Measurements from ENCODE around the gene SMAGP.

DNA sequence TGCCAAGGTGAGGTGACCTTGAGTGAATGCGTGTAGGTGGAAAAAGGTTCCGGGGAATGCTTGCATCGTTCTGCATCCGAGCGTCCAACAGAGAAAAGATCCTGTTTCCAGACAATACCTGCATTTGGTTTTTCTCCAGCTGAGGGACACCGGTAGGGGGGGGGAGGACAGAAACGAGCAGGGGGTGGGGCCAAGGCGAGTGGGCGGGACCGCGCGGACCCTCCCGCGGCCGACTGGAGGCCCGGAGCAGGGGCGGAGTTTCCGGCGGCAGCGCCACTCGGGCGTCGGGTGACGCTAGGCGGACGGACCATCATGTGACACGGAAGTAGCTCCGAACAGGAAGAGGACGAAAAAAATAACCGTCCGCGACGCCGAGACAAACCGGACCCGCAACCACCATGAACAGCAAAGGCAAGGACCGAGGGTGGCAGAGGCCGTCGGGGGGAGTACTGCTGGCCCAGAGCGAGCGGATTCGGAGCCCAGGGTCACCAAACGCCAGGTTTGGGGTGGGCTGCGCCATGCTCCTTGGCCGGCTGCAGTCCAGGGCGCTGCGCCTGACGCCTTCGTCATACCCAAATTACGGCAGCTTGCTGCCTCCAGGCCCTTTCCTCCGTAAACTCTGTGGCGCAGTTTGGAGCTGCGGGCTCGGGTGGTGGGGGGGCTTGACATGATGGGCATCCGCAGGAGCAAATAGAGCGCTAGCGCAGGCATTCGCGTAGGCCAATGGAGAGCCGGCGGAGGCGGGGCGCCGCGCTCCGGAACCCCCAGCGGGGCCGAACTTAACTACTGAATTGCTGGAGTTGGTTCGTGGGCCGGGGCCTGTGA, 31.5 kb downstream of the SMAGP start, which contains the start of gene DAZAP2:
- TF ChIP-seq, protein P1, sequence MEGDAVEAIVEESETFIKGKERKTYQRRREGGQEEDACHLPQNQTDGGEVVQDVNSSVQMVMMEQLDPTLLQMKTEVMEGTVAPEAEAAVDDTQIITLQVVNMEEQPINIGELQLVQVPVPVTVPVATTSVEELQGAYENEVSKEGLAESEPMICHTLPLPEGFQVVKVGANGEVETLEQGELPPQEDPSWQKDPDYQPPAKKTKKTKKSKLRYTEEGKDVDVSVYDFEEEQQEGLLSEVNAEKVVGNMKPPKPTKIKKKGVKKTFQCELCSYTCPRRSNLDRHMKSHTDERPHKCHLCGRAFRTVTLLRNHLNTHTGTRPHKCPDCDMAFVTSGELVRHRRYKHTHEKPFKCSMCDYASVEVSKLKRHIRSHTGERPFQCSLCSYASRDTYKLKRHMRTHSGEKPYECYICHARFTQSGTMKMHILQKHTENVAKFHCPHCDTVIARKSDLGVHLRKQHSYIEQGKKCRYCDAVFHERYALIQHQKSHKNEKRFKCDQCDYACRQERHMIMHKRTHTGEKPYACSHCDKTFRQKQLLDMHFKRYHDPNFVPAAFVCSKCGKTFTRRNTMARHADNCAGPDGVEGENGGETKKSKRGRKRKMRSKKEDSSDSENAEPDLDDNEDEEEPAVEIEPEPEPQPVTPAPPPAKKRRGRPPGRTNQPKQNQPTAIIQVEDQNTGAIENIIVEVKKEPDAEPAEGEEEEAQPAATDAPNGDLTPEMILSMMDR (IDR thresholded peaks at IDR 0.05; ENCODE audit: extremely low read depth in 1 of 2, insufficient read depth in 1 of 2, low read depth in 1 of 2, low read length in 2 of 2): peak in 1 of 2 donors; percentile 31
- TF ChIP-seq EZH2 (IDR thresholded peaks at IDR 0.05; ENCODE audit: borderline replicate concordance, low read depth, low read length, severe bottlenecking): no peak
- TF ChIP-seq, protein P2, sequence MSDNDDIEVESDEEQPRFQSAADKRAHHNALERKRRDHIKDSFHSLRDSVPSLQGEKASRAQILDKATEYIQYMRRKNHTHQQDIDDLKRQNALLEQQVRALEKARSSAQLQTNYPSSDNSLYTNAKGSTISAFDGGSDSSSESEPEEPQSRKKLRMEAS (IDR thresholded peaks at IDR 0.05; ENCODE audit: insufficient read depth, insufficient read length): peak; percentile 86
